SK-N-SH treated with all-trans-retinoic acid at 6 μM for 48 hours (cell line): ENCODE measurements around the gene KIF12.

ENCODE experiments used
- ATAC-seq: fragments of 200-7000 bp; cut with Tn5 transposase; 3 replicates; pipeline ENCODE4 v1.9.1; 2020; ENCODE audit warnings: mild to moderate bottlenecking, moderate library complexity
- ARNTL ChIP-seq: fragments of 450-650 bp; formaldehyde crosslinking; IDR thresholded peaks from 2 replicates; pipeline ENCODE4 v1.5.0; 2020; ENCODE audit warnings: low read depth, mild to moderate bottlenecking, moderate library complexity, borderline replicate concordance
- BACH2 ChIP-seq: fragments of 250-450 bp; sonication (Bioruptor Pico); IDR thresholded peaks from 2 replicates; pipeline ENCODE4 v1.9.0; 2021; ENCODE audit warnings: mild to moderate bottlenecking, borderline replicate concordance
- CREB5 ChIP-seq: fragments of 250-450 bp; sonication (Bioruptor Pico); IDR thresholded peaks from 2 replicates; pipeline ENCODE4 v1.5.1; 2020; ENCODE audit warnings: low read depth, mild to moderate bottlenecking, moderate library complexity
- CSDC2 ChIP-seq: fragments of 250-450 bp; sonication (Bioruptor Pico); IDR thresholded peaks from 2 replicates; pipeline ENCODE4 v1.5.0; 2020; ENCODE audit warnings: mild to moderate bottlenecking, moderate library complexity
- CSRNP3 ChIP-seq: fragments of 250-450 bp; sonication (Bioruptor Pico); IDR thresholded peaks from 2 replicates; pipeline ENCODE4 v1.5.1; 2021; ENCODE audit warnings: mild to moderate bottlenecking, moderate library complexity
- ESRRG ChIP-seq: fragments of 250-450 bp; sonication (Bioruptor Pico); IDR thresholded peaks from 2 replicates; pipeline ENCODE4 v1.6.1; 2021; ENCODE audit warnings: mild to moderate bottlenecking
- GLIS3 ChIP-seq: fragments of 250-450 bp; sonication (Bioruptor Pico); IDR thresholded peaks from 2 replicates; pipeline ENCODE4 v1.5.0; 2020; ENCODE audit warnings: mild to moderate bottlenecking, moderate library complexity
- ISL1 ChIP-seq: fragments of 250-450 bp; sonication (Bioruptor Pico); IDR thresholded peaks from 2 replicates; pipeline ENCODE4 v2.1.2; 2022; ENCODE audit warnings: mild to moderate bottlenecking, moderate library complexity
- OSR1 ChIP-seq: fragments of 250-450 bp; sonication (Bioruptor Pico); IDR thresholded peaks from 2 replicates; pipeline ENCODE4 v1.8.0; 2022; ENCODE audit warnings: moderate library complexity, mild to moderate bottlenecking, inconsistent platforms
- POU6F1 ChIP-seq: fragments of 250-450 bp; sonication (Bioruptor Pico); IDR thresholded peaks from 2 replicates; pipeline ENCODE4 v1.8.0; 2021; ENCODE audit warnings: low read depth, mild to moderate bottlenecking, moderate library complexity, borderline replicate concordance
- PPARA ChIP-seq: fragments of 250-450 bp; sonication (Bioruptor Pico); IDR thresholded peaks from 2 replicates; pipeline ENCODE4 v1.5.0; 2020; ENCODE audit warnings: mild to moderate bottlenecking, borderline replicate concordance
- RARB ChIP-seq: fragments of 250-450 bp; sonication (Bioruptor Pico); IDR thresholded peaks from 2 replicates; pipeline ENCODE4 v1.8.0; 2021; ENCODE audit warnings: mild to moderate bottlenecking, moderate library complexity
- SNAI2 ChIP-seq: fragments of 250-450 bp; sonication (Bioruptor Pico); IDR thresholded peaks from 2 replicates; pipeline ENCODE4 v1.5.0; 2020; ENCODE audit warnings: mild to moderate bottlenecking, moderate library complexity
- TCF4 ChIP-seq: fragments of 250-450 bp; sonication (Bioruptor Pico); IDR thresholded peaks from 2 replicates; pipeline ENCODE4 v1.8.0; 2021; ENCODE audit warnings: mild to moderate bottlenecking, moderate library complexity, borderline replicate concordance
- TOX ChIP-seq: fragments of 250-450 bp; sonication (Bioruptor Pico); IDR thresholded peaks from 2 replicates; pipeline ENCODE4 v1.8.0; 2021; ENCODE audit warnings: mild to moderate bottlenecking, moderate library complexity, borderline replicate concordance
- TSHZ2 ChIP-seq: fragments of 250-450 bp; sonication (Bioruptor Pico); IDR thresholded peaks from 2 replicates; pipeline ENCODE4 v1.5.0; 2020; ENCODE audit warnings: mild to moderate bottlenecking, moderate library complexity
- ZC3H10 ChIP-seq: fragments of 250-450 bp; sonication (Bioruptor Pico); IDR thresholded peaks from 2 replicates; pipeline ENCODE4 v1.5.1; 2021; ENCODE audit warnings: mild to moderate bottlenecking, moderate library complexity
- ZFP3 ChIP-seq: fragments of 250-450 bp; sonication (Bioruptor Pico); IDR thresholded peaks from 2 replicates; pipeline ENCODE4 v1.5.0; 2020; ENCODE audit warnings: mild to moderate bottlenecking, moderate library complexity
- ZFP30 ChIP-seq: fragments of 450-650 bp; formaldehyde crosslinking; IDR thresholded peaks from 2 replicates; pipeline ENCODE4 v1.5.0; 2022; ENCODE audit warnings: mild to moderate bottlenecking, moderate library complexity
- ZNF565 ChIP-seq: fragments of 450-650 bp; formaldehyde crosslinking; conservative IDR thresholded peaks from 2 replicates; pipeline ENCODE4 v1.5.0; 2020; ENCODE audit warnings: low read depth, mild to moderate bottlenecking, moderate library complexity
- ZNF70 ChIP-seq: fragments of 450-650 bp; formaldehyde crosslinking; IDR thresholded peaks from 2 replicates; pipeline ENCODE4 v1.5.0; 2020; ENCODE audit warnings: mild to moderate bottlenecking, moderate library complexity
- ZNF8 ChIP-seq: fragments of 450-650 bp; formaldehyde crosslinking; IDR thresholded peaks from 2 replicates; pipeline ENCODE4 v1.5.0; 2020; ENCODE audit warnings: mild to moderate bottlenecking, moderate library complexity

KIF12 gene

GRCh38 chr9:114105236-114105635 is 6.1 kb upstream of the KIF12 start:
- TF ChIP-seq ISL1 (CRISPR knock-in tag) (no peak), PPARA (CRISPR knock-in tag) (no peak), POU6F1 (CRISPR knock-in tag) (no peak), OSR1 (no peak), SNAI2 (CRISPR knock-in tag) (no peak), ZFP3 (no peak), GLIS3 (CRISPR knock-in tag) (no peak), TSHZ2 (CRISPR knock-in tag) (no peak), ZC3H10 (CRISPR knock-in tag) (no peak), CSRNP3 (CRISPR knock-in tag) (no peak), ZNF8 (CRISPR knock-in tag) (no peak), TOX (CRISPR knock-in tag) (no peak), ZNF565 (CRISPR knock-in tag) (no peak), ESRRG (CRISPR knock-in tag) (no peak), ARNTL (CRISPR knock-in tag) (no peak), ZFP30 (CRISPR knock-in tag) (no peak), CREB5 (CRISPR knock-in tag) (no peak)
- no peak for ATAC-seq

GRCh38 chr9:114102484-114102883 is 3.4 kb upstream of the KIF12 start:
- TF ChIP-seq CSDC2 (CRISPR knock-in tag) = no peak
- no peak for TF ChIP-seq ESRRG (CRISPR knock-in tag)
- TF ChIP-seq RARB (CRISPR knock-in tag) = no peak
- TF ChIP-seq ZFP30 (CRISPR knock-in tag) = no peak
- TF ChIP-seq ZNF70 (CRISPR knock-in tag) = no peak
- TF ChIP-seq ARNTL (CRISPR knock-in tag) = no peak
- no peak for TF ChIP-seq TSHZ2 (CRISPR knock-in tag)
- no peak for ATAC-seq

GRCh38 chr9:114100536-114100935 is 1.4 kb upstream of the KIF12 start:
- no peak for ATAC-seq
- TF ChIP-seq ISL1 (CRISPR knock-in tag) = no peak
- TF ChIP-seq ARNTL (CRISPR knock-in tag) = no peak
- TF ChIP-seq TSHZ2 (CRISPR knock-in tag) = no peak
- TF ChIP-seq ZC3H10 (CRISPR knock-in tag) = no peak
- TF ChIP-seq TOX (CRISPR knock-in tag) = no peak
- TF ChIP-seq BACH2 (CRISPR knock-in tag) = no peak
- TF ChIP-seq SNAI2 (CRISPR knock-in tag) = no peak
- no peak for TF ChIP-seq TCF4 (CRISPR knock-in tag)
- no peak for TF ChIP-seq PPARA (CRISPR knock-in tag)
- no peak for TF ChIP-seq CREB5 (CRISPR knock-in tag)
- TF ChIP-seq ZFP30 (CRISPR knock-in tag) = no peak
- TF ChIP-seq OSR1 = no peak
- no peak for TF ChIP-seq RARB (CRISPR knock-in tag)
- TF ChIP-seq, all 23 proteins: peak for 0
